SJCRH30 (cell line): ENCODE measurements around the gene MARCO. TPM values are rescaled to one million over a fixed set of nuclear protein-coding genes. Genes with fewer than 3 reads are reported as not detected.

Experiments
- DNase-seq, 2 experiments: peaks; one replicate each; pipeline ENCODE4 v3.0.0-alpha.2; 2015 to 2020
- H3K27ac ChIP-seq: fragments of 250-450 bp; sonication (Bioruptor Pico); 2 replicates; pipeline ENCODE4 v1.5.1; 2020; ENCODE audit warnings: mild to moderate bottlenecking, moderate library complexity
- H3K27me3 ChIP-seq: fragments of 250-450 bp; sonication (Bioruptor Pico); 2 replicates; pipeline ENCODE4 v1.5.1; 2020; ENCODE audit warnings: mild to moderate bottlenecking, moderate library complexity
- H3K36me3 ChIP-seq: fragments of 250-450 bp; sonication (Bioruptor Pico); 2 replicates; pipeline ENCODE4 v1.5.1; 2020; ENCODE audit warnings: mild to moderate bottlenecking, moderate library complexity
- H3K4me1 ChIP-seq: fragments of 250-450 bp; sonication (Bioruptor Pico); 2 replicates; pipeline ENCODE4 v1.5.1; 2020; ENCODE audit warnings: mild to moderate bottlenecking, moderate library complexity
- H3K4me3 ChIP-seq: fragments of 250-450 bp; sonication (Bioruptor Pico); 2 replicates; pipeline ENCODE4 v1.5.1; 2020; ENCODE audit warnings: mild to moderate bottlenecking, moderate library complexity
- H3K9me3 ChIP-seq: fragments of 250-450 bp; sonication (Bioruptor Pico); replicated peaks from 2 replicates; pipeline ENCODE4 v1.5.1; 2020; ENCODE audit warnings: mild to moderate bottlenecking, moderate library complexity
- total RNA-seq: library from RNA; depleted of rRNA; stranded (reverse); fragments of >200 nt; shearing (Covaris generic); gene quantifications from 2 replicates; pipeline ENCODE4 v1.2.3, GENCODE V29; 2014; rRNA removed

Gene MARCO, protein sequence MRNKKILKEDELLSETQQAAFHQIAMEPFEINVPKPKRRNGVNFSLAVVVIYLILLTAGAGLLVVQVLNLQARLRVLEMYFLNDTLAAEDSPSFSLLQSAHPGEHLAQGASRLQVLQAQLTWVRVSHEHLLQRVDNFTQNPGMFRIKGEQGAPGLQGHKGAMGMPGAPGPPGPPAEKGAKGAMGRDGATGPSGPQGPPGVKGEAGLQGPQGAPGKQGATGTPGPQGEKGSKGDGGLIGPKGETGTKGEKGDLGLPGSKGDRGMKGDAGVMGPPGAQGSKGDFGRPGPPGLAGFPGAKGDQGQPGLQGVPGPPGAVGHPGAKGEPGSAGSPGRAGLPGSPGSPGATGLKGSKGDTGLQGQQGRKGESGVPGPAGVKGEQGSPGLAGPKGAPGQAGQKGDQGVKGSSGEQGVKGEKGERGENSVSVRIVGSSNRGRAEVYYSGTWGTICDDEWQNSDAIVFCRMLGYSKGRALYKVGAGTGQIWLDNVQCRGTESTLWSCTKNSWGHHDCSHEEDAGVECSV
- not detected in 2 replicates for total RNA-seq

DNA sequence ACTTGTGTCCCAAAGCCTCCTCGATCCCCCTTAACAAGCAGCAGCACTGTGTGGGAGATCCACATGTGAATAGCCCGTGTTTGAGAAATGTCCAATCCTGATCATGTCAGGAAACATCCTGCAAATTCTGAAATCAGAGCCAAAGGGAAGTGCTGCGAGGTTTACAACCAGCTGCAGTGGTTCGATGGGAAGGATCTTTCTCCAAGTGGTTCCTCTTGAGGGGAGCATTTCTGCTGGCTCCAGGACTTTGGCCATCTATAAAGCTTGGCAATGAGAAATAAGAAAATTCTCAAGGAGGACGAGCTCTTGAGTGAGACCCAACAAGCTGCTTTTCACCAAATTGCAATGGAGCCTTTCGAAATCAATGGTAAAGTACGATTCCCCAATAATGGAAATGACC, at the start of gene MARCO:
Gene MARCO (plus strand): TSS at position 164 of the 400 bp plus-strand sequence. CDS start 107 bp downstream, at position 271.
- Histone ChIP-seq H3K27me3 (no peaks in the 10 kb centered on the region; the same call in 1 of the 2 replicates), H3K4me3 (no peak within 1 kb of the TSS), H3K36me3 (no peaks in the 10 kb centered on the region), H3K9me3 (no peaks in the 10 kb centered on the region), H3K27ac (no peak within 1 kb of the TSS), H3K4me1 (no peaks in the 10 kb centered on the region)
- DNase-seq, result no peak

DNA sequence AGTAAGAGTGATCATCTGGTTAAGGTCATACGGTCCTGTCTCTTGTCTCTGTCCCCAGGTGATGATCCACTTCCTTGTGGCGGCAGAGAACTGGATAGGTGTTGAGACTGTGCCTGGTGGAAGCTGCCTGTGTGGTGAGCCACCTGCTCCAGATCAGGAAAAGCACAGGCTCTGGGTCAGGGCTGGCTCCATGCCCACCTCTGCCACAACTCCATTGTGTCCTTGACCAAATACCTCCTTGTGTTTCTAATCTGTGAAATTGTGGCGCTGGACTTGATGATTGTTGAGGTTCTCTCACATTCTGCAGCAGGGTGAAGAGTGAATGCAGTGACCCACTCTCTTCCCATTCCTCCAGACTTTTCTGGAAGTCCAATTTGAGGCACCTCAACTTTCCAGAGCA, 48.9 kb upstream of the MARCO start:
- Histone ChIP-seq H3K4me3 (no peak overlapping the region), H3K27me3 (no peaks in the 10 kb centered on the region), H3K9me3 (peaks cover 4% of the 10 kb centered on the region; the same call in 1 of the 2 replicates), H3K27ac (no peak overlapping the region), H3K4me1 (no peaks in the 10 kb centered on the region), H3K36me3 (no peaks in the 10 kb centered on the region)
- DNase-seq, result no peak

DNA sequence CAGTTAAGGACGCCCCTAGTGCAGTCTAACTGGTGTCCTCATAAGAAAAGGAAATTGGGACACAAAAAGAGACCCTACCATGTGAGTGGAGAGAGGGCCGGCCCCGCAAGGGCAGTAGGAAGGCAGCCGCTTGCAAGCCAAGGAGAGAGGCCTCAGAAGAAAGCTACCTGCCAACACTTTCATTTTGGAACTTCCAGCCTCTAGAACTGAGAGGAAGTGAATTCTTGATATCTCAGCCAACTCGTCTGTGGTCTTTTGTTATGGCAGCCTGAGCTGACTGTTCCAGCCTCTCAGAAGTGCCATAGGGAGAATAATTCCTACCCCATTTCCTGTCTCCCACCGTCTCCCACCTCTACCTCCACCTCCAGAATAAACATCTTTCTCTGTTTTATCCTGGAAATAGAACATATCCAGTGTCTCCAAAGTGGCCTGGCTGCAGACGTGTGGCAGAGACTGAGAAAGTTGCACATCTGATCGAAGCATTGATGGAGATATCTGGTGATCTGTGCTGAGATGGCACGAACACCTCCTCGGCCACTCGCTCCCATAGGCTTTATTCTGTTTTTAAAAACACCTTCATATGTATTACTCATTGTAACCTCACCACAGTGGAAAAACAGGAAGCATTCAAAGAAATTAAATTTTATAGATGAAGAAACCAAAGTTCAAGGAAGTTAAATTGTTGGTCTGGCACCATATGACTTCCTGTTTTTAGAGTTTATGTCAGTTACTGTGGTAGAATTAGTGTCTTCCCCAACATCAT, 39.5 kb upstream of the MARCO start:
- no peaks in the 10 kb centered on the region for H3K36me3 ChIP-seq
- no peaks in the 10 kb centered on the region for H3K9me3 ChIP-seq
- H3K4me1 ChIP-seq, result no peaks in the 10 kb centered on the region
- no peaks in the 10 kb centered on the region for H3K27me3 ChIP-seq
- H3K4me3 ChIP-seq, result no peak overlapping the region
- DNase-seq, result no peak
- H3K27ac ChIP-seq, result no peak overlapping the region

DNA sequence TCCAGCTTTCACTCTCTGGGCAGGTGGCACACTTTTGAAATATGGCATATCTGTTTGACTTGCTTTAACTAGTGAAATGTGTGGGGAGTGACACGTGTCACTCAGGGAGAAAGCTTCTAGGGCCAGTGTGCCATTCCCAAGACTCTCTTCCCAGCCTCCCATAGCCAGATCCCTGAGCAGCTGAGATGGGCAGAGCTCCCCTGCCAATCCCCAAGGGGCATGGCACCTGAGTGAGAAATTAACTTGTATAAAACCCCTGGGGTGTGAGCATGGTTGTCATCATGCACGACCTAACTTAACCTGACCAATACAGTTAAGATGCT, 39.0 kb upstream of the MARCO start:
- Histone ChIP-seq H3K27ac (no peak overlapping the region), H3K27me3 (no peaks in the 10 kb centered on the region), H3K4me3 (no peak overlapping the region), H3K4me1 (no peaks in the 10 kb centered on the region), H3K9me3 (no peaks in the 10 kb centered on the region), H3K36me3 (no peaks in the 10 kb centered on the region)
- no peak for DNase-seq

DNA sequence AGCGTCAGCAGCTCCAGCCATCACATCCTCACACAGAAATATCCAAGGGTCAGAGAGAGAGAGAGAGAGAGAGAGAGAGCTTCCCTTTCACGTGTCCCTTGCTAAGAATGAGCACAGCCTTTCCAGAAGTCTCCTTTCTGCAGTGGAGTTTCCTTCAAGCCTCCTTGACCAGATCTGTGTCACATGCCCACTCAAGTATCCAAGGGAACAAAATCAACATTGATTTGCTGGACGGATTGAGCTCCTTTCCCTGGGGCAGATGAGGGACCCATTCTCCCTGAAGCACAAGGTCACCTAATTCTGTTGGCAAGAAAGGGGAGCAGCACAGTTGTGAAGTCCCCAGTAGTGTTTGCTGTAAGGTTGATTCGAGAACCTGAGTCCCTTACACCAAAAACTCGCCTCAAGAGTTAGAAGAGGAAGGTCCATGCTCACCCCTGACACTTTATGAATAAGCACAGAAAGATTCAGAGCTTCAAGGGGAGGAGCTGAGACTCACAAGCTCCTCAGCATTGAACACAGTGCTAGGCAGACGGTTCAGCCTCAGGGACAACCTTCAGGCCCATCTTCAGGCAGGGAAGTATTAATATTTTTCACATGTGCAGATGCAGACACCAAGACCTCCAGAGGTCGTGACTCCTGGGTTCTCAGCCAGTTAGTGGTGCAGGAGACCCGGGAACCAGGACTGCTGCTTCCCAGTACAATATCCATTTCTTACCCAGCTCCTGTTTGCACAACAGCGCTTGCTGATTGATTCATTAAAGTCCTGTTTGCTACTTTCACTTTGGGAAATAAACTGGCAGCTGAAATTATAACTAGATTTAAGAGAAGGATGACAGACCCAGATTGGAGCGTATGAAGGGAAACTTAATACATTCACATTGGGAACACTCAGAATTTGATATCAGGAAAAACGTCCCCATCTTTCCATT, 38.2 kb upstream of the MARCO start:
- Histone ChIP-seq H3K36me3 (no peaks in the 10 kb centered on the region), H3K27me3 (no peaks in the 10 kb centered on the region), H3K9me3 (no peaks in the 10 kb centered on the region), H3K4me1 (no peaks in the 10 kb centered on the region), H3K27ac (no peak overlapping the region), H3K4me3 (no peak overlapping the region)
- DNase-seq, result no peak

DNA sequence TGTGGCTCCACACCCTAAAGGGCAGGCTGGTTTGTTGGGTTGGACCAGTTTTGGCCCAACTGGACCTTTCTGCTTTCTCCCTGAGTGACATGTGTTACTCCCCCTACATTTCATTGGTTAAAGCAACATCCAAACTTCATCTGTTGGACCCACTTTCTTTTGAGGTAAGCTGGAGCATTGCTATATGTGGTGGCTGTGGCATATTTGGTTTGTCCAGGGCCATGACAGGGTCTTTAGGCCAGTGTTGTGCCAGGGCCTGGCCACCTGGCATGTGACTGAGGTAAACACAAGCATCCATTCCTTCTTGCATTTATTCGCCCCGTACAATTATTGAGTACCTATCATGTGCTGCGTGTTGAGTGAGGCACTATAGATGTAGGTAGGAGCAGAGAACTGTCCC, 36.8 kb upstream of the MARCO start:
- H3K4me3 ChIP-seq, result no peak overlapping the region
- H3K27me3 ChIP-seq, result no peaks in the 10 kb centered on the region
- H3K27ac ChIP-seq, result no peak overlapping the region
- no peaks in the 10 kb centered on the region for H3K9me3 ChIP-seq
- no peak for DNase-seq
- H3K36me3 ChIP-seq, result no peaks in the 10 kb centered on the region
- H3K4me1 ChIP-seq, result no peaks in the 10 kb centered on the region

DNA sequence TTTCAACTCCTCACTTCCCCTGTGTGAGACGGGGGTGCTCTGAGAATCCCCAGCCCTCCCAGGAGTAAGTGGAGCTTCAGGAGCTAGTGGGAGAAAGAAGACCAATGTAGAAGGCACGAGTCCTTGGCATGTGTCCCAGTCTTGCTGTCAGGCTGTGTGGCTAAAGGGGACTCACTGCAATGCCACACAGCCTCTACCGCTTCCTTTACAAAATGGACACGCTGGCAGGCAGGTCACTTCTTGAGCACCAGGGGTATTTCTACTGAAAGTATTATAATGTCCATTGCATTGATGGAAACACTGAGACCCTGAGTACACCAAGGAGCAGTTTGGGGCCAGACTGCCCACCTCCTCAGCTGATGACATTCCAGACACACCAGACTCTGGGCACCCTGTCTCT, 35.8 kb upstream of the MARCO start:
- H3K4me1 ChIP-seq, result no peaks in the 10 kb centered on the region
- no peaks in the 10 kb centered on the region for H3K9me3 ChIP-seq
- no peak overlapping the region for H3K4me3 ChIP-seq
- H3K27me3 ChIP-seq, result no peaks in the 10 kb centered on the region
- DNase-seq, result no peak
- no peaks in the 10 kb centered on the region for H3K36me3 ChIP-seq
- H3K27ac ChIP-seq, result no peak overlapping the region

DNA sequence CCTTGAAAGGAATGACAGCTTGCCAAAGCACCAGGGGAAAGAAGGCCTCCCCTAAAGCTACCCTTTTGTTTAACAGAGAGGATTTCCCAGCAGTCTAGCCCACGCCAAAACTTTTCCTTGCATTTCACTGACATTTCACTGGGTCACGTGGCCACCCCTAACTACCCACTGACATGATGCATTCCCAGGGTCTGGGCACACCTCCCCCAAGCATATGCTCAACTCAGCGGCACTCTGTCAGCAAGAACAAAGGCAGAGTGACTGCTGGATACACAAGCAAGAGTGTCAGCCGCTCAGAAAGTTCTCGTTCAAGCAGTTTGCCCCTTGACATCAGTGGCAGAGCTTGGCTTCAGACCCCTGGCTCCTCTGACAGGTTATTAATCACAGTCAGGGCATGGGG, 34.2 kb upstream of the MARCO start:
- Histone ChIP-seq H3K27ac (no peak overlapping the region), H3K9me3 (no peaks in the 10 kb centered on the region), H3K36me3 (no peaks in the 10 kb centered on the region), H3K4me3 (no peak overlapping the region), H3K27me3 (no peaks in the 10 kb centered on the region), H3K4me1 (no peaks in the 10 kb centered on the region)
- no peak for DNase-seq

DNA sequence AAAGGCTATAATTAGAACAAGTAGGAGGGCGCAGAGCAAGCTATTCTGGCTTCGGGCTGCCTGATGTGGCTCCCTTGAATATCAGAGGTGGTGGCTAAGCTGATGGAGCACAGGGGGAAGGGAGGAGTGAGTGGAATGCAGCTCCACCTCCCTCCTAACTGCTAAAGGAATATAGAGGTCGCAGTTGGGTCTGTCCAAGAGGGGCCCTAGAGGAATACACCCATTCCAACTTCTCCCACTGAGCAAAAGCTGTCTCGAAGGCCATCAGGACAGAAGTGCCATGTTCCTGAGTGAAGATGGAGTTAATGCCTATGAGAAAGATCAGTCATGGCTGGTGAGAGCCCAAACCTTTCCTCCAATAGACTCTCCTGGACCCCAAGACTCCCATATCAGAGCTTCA, 32.8 kb upstream of the MARCO start:
- Histone ChIP-seq H3K27me3 (no peaks in the 10 kb centered on the region), H3K4me3 (no peak overlapping the region), H3K4me1 (no peaks in the 10 kb centered on the region), H3K9me3 (no peaks in the 10 kb centered on the region), H3K36me3 (no peaks in the 10 kb centered on the region), H3K27ac (no peak overlapping the region)
- DNase-seq, result no peak

DNA sequence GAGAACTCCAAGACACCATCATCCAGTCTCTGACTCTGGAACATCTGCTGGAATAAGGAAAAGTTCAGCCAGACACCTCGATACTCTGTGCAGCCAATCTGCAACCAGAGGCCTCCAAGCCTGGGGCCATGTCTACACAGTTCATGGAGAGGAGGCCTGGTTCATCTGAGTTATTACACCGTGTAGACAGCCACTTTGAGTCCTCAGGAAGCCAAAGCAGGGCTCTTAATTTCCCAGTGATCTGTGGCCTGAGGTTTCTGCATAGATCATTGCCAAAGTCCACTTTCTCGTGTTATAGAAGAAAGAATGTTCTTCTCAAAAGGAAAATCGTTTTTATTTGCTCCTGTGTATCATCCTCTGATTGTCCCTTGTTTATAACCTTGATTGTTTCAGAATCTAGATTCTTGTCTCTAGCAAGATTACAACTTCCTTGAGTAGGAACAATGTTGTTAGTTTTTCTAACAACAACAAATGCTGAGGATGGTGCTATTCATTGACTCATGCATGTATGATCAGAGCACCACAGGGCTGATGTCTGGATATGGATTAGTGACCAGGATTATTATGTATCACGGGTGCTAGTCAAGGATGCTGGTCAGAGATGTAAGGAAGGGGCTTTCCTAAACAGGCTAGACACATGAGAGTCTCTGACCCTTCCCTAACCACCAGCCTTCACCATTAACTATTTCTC, 30.7 kb upstream of the MARCO start:
- Histone ChIP-seq H3K36me3 (no peaks in the 10 kb centered on the region), H3K9me3 (no peaks in the 10 kb centered on the region), H3K4me3 (no peak overlapping the region), H3K27ac (no peak overlapping the region), H3K4me1 (no peaks in the 10 kb centered on the region), H3K27me3 (no peaks in the 10 kb centered on the region)
- DNase-seq, result no peak

DNA sequence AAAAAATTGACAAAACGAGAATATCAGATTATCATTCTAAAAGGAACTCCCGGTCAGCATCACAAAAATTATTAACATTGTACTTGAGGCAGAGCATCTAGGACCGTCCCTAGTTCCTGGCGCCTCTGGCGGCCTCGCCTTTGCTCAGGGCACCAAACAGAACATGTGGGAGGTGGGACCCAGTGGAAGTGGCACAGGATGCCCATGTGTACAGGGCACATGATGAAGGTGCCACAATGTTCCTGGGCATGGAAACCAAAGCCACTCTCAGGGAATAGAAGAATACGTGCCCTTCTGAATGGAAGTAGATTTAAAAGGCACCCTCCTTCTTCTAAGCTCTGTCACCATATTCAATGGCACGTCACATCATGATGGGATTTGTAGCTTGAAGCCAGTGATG, 30.1 kb upstream of the MARCO start:
- no peaks in the 10 kb centered on the region for H3K4me1 ChIP-seq
- no peak for DNase-seq

DNA sequence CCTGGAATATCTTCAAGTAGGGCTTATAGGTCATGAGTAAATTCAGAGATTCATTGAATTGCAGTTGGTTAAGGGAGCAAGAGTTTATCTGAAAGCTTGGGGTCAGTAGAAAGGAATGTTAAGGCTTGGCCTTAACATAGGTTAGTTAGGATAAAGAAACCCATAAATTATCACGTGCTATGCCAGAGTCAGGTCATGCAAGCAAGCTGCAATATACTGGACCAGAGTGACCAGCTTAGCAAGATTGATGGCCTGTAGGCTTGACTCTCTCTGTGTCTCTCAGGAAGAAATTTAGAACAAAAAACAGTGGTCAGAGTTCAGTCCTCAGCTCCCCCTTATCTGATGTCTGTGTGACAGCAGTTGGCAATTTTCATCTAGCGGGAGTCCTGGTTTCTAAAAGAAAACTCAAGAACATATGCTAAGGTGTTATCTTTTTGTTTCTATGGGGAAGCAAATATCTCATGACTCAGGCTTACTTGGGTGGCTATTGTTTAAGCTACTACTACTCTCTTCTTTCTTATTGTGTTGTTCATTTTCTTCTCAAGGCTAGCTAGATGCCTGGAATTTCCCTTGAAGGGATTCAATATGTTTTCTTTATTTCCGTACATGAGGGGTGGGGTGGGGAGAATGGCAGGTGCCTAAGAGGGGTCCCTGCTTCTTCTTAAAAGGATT, 28.7 kb upstream of the MARCO start:
- Histone ChIP-seq H3K4me1 (no peaks in the 10 kb centered on the region), H3K36me3 (no peaks in the 10 kb centered on the region), H3K27ac (no peak overlapping the region), H3K27me3 (no peaks in the 10 kb centered on the region), H3K4me3 (no peak overlapping the region), H3K9me3 (no peaks in the 10 kb centered on the region)
- no peak for DNase-seq

More for the DNA sequence above, 30.1 kb upstream of the MARCO start:
- H3K27me3 ChIP-seq, result no peaks in the 10 kb centered on the region
- no peaks in the 10 kb centered on the region for H3K9me3 ChIP-seq
- H3K27ac ChIP-seq, result no peak overlapping the region
- H3K4me3 ChIP-seq, result no peak overlapping the region
- H3K36me3 ChIP-seq, result no peaks in the 10 kb centered on the region

DNA sequence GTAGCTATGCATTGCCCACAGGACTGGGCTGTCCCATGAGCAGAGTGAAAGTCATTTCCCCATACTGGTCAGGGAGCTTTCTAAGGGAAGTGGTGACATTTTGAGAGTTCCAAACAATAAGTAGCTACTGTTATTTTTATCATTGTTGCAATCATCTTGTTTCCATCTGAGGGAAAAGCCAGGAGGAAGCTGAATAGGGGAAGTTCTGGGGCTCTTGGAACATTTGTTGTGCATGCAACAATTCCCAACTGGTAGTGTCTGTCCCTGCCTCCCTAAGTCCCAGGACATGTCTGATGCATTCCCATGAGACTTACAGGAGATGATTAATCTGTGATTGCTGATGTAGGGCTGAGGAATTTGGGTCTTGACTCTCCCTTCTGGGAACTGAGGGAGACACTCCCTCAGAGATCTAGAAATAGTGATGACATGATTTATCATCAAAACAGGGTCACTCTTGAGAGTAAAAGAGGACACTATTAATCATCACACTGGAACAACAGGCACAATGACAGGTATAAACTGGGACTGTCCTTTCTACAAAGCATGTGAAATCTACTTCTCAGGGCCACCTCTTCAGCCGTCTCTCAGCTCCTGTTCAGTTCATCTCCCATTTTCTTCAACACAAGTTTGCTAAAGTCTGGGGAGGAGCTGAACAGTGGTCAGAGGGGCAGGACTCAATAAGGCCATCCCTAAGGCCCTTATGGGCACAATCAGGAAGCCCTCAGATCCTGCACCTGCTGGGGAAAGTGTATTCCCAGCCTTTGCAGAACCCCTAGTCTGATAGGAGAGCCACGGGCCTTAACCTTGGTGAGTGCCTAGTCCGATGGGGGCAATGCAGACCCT, 28.0 kb upstream of the MARCO start:
- DNase-seq, result no peak
- no peaks in the 10 kb centered on the region for H3K27me3 ChIP-seq
- H3K9me3 ChIP-seq, result no peaks in the 10 kb centered on the region
- H3K36me3 ChIP-seq, result no peaks in the 10 kb centered on the region
- H3K4me1 ChIP-seq, result no peaks in the 10 kb centered on the region
- H3K27ac ChIP-seq, result no peak overlapping the region
- H3K4me3 ChIP-seq, result no peak overlapping the region
